K562 (cell line): ENCODE measurements around the gene KMT2A. TPM values are rescaled to one million over a fixed set of nuclear protein-coding genes. Genes with fewer than 3 reads are reported as not detected.

Experiments
- ATAC-seq: fragments of 200-7000 bp; cut with Tn5 transposase; 3 replicates; pipeline ENCODE4 v1.9.1; 2020; ENCODE audit warnings: moderate library complexity
- BruUV-seq: library from RNA; stranded (reverse); fragments of 400-500 nt; replicated peaks from 2 replicates; lab custom pipeline; 2021; lab: Mats Ljungman, UMichigan
- CTCF ChIA-PET: fragments of 300-600 bp; formaldehyde crosslinking; extraction: SDS; loops from one replicate; lab custom pipeline; 2021; ENCODE audit warnings: low intra/inter-chr PET ratio; lab: Yijun Ruan, JAX
- POLR2A ChIA-PET: fragments of 300-600, 350-650 bp; sonication (Branson Sonifier 250); formaldehyde crosslinking; extraction: SDS; loops from one replicate; lab custom pipeline; 2021; ENCODE audit warnings: antibody characterized with exemption, inconsistent platforms; lab: Yijun Ruan, JAX
- DNase-seq, 4 experiments: peaks; one replicate each; pipeline versions ENCODE4 v3.0.0 to v3.0.0-alpha.2; 2011 to 2018; ENCODE audit warnings: low spot score in 3 of 4, mixed read lengths in 3 of 4; ENCODE audit errors: extremely low read depth in 1 of 4
- FAIRE-seq: peaks from 2 replicates; lab custom pipeline; 2011; peaks lifted over from hg19 to GRCh38; lab: Jason Lieb, UNC
- H2AFZ ChIP-seq: 2 replicates; pipeline ENCODE4 v1.6.0; 2011; ENCODE audit warnings: low read depth, low read length, control low read depth, inconsistent platforms
- H3K27ac ChIP-seq: fragments of 200-600 bp; 3 replicates; pipeline ENCODE4 v1.8.0; 2011; ENCODE audit warnings: low read depth, mild to moderate bottlenecking, control low read depth, inconsistent platforms, low read length, moderate library complexity, mixed read lengths; ENCODE audit errors: extremely low read depth
- H3K27me3 ChIP-seq, 2 experiments: fragments of 300-600 bp in 1 of 2; 2 replicates in 1 of 2; 3 replicates in 1 of 2; pipeline versions ENCODE4 v1.6.0 to v1.8.0; 2011; ENCODE audit warnings: inconsistent platforms in 2 of 2, low read length in 2 of 2, mild to moderate bottlenecking in 1 of 2, mixed read lengths in 1 of 2, moderate library complexity in 1 of 2; ENCODE audit not compliant: control insufficient read depth in 2 of 2, insufficient read depth in 2 of 2
- H3K36me3 ChIP-seq: fragments of 300-600 bp; 3 replicates; pipeline ENCODE4 v1.8.0; 2011; ENCODE audit warnings: mild to moderate bottlenecking, low read length, inconsistent platforms; ENCODE audit not compliant: control insufficient read depth, insufficient read depth
- H3K4me1 ChIP-seq, 2 experiments: fragments of 200-600 bp in 1 of 2; replicated peaks in 1 of 2; 2 replicates in 1 of 2; 3 replicates in 1 of 2; pipeline versions ENCODE4 v1.5.1 to v1.8.0; 2011; ENCODE audit warnings: inconsistent platforms in 2 of 2, low read length in 2 of 2, mild to moderate bottlenecking in 1 of 2, mixed read lengths in 1 of 2, moderate library complexity in 1 of 2; ENCODE audit not compliant: control insufficient read depth in 2 of 2, insufficient read depth in 2 of 2
- H3K4me2 ChIP-seq: 2 replicates; pipeline ENCODE4 v1.6.1; 2011; ENCODE audit warnings: low read length, control low read depth, inconsistent platforms, mixed read lengths; ENCODE audit not compliant: insufficient read depth
- H3K4me3 ChIP-seq: fragments of 200-600 bp; sonication (generic), shearing (Covaris generic); 2 replicates; pipeline ENCODE4 v1.5.1; 2016; ENCODE audit warnings: control low read depth, inconsistent platforms
- H3K79me2 ChIP-seq: fragments of 200-600 bp; 3 replicates; pipeline ENCODE4 v1.8.0; 2011; ENCODE audit warnings: low read length, inconsistent platforms; ENCODE audit not compliant: control insufficient read depth, insufficient read depth
- H3K9ac ChIP-seq, 2 experiments: 2 replicates each; pipeline versions ENCODE4 v1.6.0 to v1.6.1; 2011; ENCODE audit warnings: low read depth in 2 of 2, low read length in 2 of 2, control low read depth in 1 of 2, inconsistent platforms in 1 of 2, mild to moderate bottlenecking in 1 of 2, mixed read lengths in 1 of 2; ENCODE audit not compliant: insufficient read depth in 1 of 2
- H3K9me1 ChIP-seq: one replicate; pipeline ENCODE4 v1.6.0; 2011; ENCODE audit warnings: inconsistent platforms, mild to moderate bottlenecking, low read length, moderate library complexity; ENCODE audit not compliant: control insufficient read depth, insufficient read depth
- H3K9me3 ChIP-seq: replicated peaks from 2 replicates; pipeline ENCODE4 v1.5.1; 2011; ENCODE audit warnings: low read depth, low read length, inconsistent platforms; ENCODE audit not compliant: control insufficient read depth, insufficient read depth
- H4K20me1 ChIP-seq: replicated peaks from 2 replicates; pipeline ENCODE4 v1.6.1; 2011; ENCODE audit warnings: low read length, inconsistent platforms, mixed read lengths; ENCODE audit not compliant: control insufficient read depth, insufficient read depth
- EP300 ChIP-seq: IDR thresholded peaks from 2 replicates; pipeline ENCODE4 v1.6.1; 2012; ENCODE audit warnings: low read length, improper control_type of control experiment
- GTF2F1 ChIP-seq: IDR thresholded peaks from 2 replicates; pipeline ENCODE4 v1.6.1; 2011; ENCODE audit warnings: low read depth, low read length, improper control_type of control experiment
- NONO ChIP-seq, 2 experiments: fragments of 200-400 bp in 1 of 2; fragments of 450-650 bp in 1 of 2; formaldehyde crosslinking in 1 of 2; IDR thresholded peaks; 2 replicates each; pipeline ENCODE4 v1.6.1; 2017; ENCODE audit warnings: low read depth in 2 of 2, mild to moderate bottlenecking in 2 of 2, moderate library complexity in 2 of 2, low read length in 1 of 2
- SIN3A ChIP-seq, 2 experiments: fragments of 150-350 bp in 1 of 2; IDR thresholded peaks; 2 replicates each; pipeline ENCODE4 v1.6.1; 2011 to 2016; ENCODE audit warnings: borderline replicate concordance in 2 of 2, low read depth in 2 of 2, low read length in 2 of 2, mild to moderate bottlenecking in 2 of 2, moderate library complexity in 2 of 2; ENCODE audit not compliant: control insufficient read depth in 1 of 2
- ZNF668 ChIP-seq: fragments of 250-450 bp; sonication (Bioruptor Pico); IDR thresholded peaks from 2 replicates; pipeline ENCODE4 v1.8.0; 2022; ENCODE audit warnings: mild to moderate bottlenecking, inconsistent platforms
- WGBS: fragments of 100-300 bp; shearing (Covaris generic); methylation state at CpG from one replicate; pipeline ENCODE4 v1.1.6; 2016; ENCODE audit warnings: low coverage, mixed read lengths; ENCODE audit not compliant: insufficient coverage; ENCODE audit errors: missing lambda C conversion rate; 5-methylcytosine and 5-hydroxymethylcytosine counted together
- in situ Hi-C: fragments of 300-500 bp; cut with MboI; formaldehyde crosslinking; loops from 4 replicates; pipeline ENCODE4 v1.15.0; 2018; ENCODE audit warnings: inconsistent platforms, mixed read lengths
- intact Hi-C: fragments of 100-400 bp; cut with micrococcal nuclease; formaldehyde crosslinking; loops from 2 replicates; pipeline ENCODE4 v1.14.2; 2022
- polyA plus RNA-seq, 8 experiments: library from polyadenylated mRNA; depleted of rRNA in 4 of 8; stranded (reverse) in 5 of 8; unstranded in 3 of 8; fragments of >200 nt; fragmentation: Nextera tagmentation in 2 of 8; fragmentation: Illumina TruSeq in 1 of 8; extraction: Ambion mirVana in 2 of 8; extraction: Trizol in 1 of 8; gene quantifications; 2 replicates each; pipeline versions ENCODE4 v1.2.1 to v1.2.3, GENCODE V29; 2011 to 2014; ENCODE audit warnings: inconsistent platforms in 1 of 8, missing spikeins in 1 of 8
- total RNA-seq, 7 experiments: library from RNA; depleted of rRNA in 6 of 7; stranded (reverse); fragments of >200 nt in 6 of 7; fragmentation: Illumina TruSeq in 2 of 7; extraction: Trizol in 2 of 7; gene quantifications; 2 replicates each; pipeline versions ENCODE4 v1.2.1 to v1.2.3, GENCODE V29; 2011 to 2021; ENCODE audit warnings: low replicate concordance in 1 of 7
- TF ChIP-seq, protein P1 (sequence below), 3 experiments: IDR thresholded peaks in 2 of 3; conservative IDR thresholded peaks in 1 of 3; 2 replicates each; pipeline ENCODE4 v1.5.1; 2011 to 2012; ENCODE audit warnings: low read length in 3 of 3, mild to moderate bottlenecking in 3 of 3, control low read depth in 2 of 3, improper control_type of control experiment in 1 of 3, inconsistent platforms in 1 of 3, low read depth in 1 of 3, mixed read lengths in 1 of 3, moderate library complexity in 1 of 3; ENCODE audit not compliant: insufficient read depth in 2 of 3

The KMT2A gene
- total and polyA plus RNA-seq, 9 of the 15 experiments (the other 6 are each of a cell fraction or from before 2014, with no cell fraction given) = 9.6 to 59.9 (median 32.6) TPM

DNA sequence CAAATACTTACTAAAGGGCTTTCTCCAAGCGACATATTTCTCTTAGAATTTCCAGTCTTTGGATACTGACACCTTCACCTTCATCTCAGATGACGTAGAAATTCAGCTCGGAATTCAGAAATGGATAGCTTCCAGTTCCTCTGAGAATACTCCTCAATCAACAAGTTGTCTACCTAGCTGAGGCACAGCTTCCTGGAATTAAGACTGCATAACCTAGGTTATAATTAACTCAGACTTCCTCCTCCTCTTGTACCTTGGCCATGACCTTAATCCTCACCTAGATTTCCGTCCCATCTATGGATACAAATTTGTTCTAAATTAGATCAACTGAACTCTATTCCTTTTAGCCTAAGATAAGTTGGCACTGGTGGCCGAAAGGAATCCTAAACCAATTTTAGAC lies 17.5 kb upstream of the KMT2A start:
- ATAC-seq (no peak), FAIRE-seq (no peak), DNase-seq (no peak)
- Histone ChIP-seq H2AFZ (no peak overlapping the region; the same call in 1 of the 2 replicates), H3K27me3 (no peaks in the 10 kb centered on the region), H3K9me1 (no peaks in the 10 kb centered on the region), H3K4me2 (no peak overlapping the region), H3K79me2 (no peaks in the 10 kb centered on the region), H3K36me3 (no peaks in the 10 kb centered on the region), H3K4me3 (no peak overlapping the region), H3K4me1 (peaks cover 4 to 20% of the 10 kb centered on the region in 2 experiments; a peak in 3 of 5 replicates), H3K9ac (no peak overlapping the region), H3K27ac (no peak overlapping the region), H3K9me3 (no peaks in the 10 kb centered on the region), H4K20me1 (no peaks in the 10 kb centered on the region)
- in situ Hi-C loops (no loop called here), intact Hi-C loops (no loop called here)
- ChIA-PET POLR2A (interaction anchor here (1.1 to 1.5 kb wide), 3 partner anchors 8 to 16 kb away, joined by 3 to 4 read pairs (median 4); no protein-coding TSS in a partner anchor), CTCF (no interaction called here)
- TF ChIP-seq NONO (IDR thresholded peaks at IDR 0.05; ENCODE audit: low read depth in 2 of 2, low read length in 1 of 2) = no peak
- TF ChIP-seq SIN3A (IDR thresholded peaks at IDR 0.05; ENCODE audit: borderline replicate concordance in 2 of 2, control insufficient read depth in 1 of 2, low read depth in 2 of 2, low read length in 2 of 2) = no peak
- no peak for TF ChIP-seq EP300
- no peak for TF ChIP-seq ZNF668
- no peak for TF ChIP-seq GTF2F1
- no TSS peak for BruUV-seq
- whole genome bisulfite sequencing = 55% methylated on average over 5 of the region's 5 CpGs

DNA sequence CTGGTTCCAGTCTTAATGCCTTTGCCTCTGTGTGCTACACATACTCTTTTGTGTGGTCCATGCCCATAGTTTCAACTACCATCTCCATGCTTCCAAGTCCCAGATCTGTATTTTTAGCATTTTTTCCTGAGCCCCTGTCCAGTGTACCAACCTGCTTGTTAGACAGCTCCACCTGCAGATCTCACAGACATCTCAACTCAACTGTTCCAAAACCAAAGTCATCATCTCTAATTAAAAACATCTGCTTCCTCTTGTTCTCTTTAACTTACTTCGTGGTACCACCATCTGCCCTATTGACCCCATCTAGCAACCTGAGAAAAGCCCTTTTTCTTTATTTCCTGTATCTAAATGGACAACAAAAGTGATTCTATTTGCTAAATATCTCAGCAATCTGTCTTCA lies 8.6 kb upstream of the KMT2A start:
- no peak overlapping the region for H2AFZ ChIP-seq
- intact Hi-C loops (no loop called here), in situ Hi-C loops (no loop called here)
- H3K36me3 ChIP-seq = no peaks in the 10 kb centered on the region
- H3K9me3 ChIP-seq = no peaks in the 10 kb centered on the region
- peaks cover 0 to 4% of the 10 kb centered on the region in 2 experiments; a peak in 2 of 5 replicates for H3K4me1 ChIP-seq
- no peaks in the 10 kb centered on the region for H3K9me1 ChIP-seq
- FAIRE-seq = no peak
- no peak overlapping the region for H3K4me2 ChIP-seq
- peak; percentile 16; the same call in 1 of the 3 replicates for ATAC-seq
- no peak overlapping the region for H3K4me3 ChIP-seq
- no TSS peak for BruUV-seq
- H3K27ac ChIP-seq = no peak overlapping the region
- no peaks in the 10 kb centered on the region for H3K79me2 ChIP-seq
- no peak overlapping the region for H3K9ac ChIP-seq
- no peak for DNase-seq
- POLR2A ChIA-PET = interaction anchor here (0.5 to 1.3 kb wide), 3 partner anchors 9 to 101 kb away, joined by 3 to 6 read pairs (median 4); no protein-coding TSS in a partner anchor
- no peaks in the 10 kb centered on the region for H3K27me3 ChIP-seq
- CTCF ChIA-PET = no interaction called here
- no peaks in the 10 kb centered on the region for H4K20me1 ChIP-seq
- 0% methylated on average over 1 of the region's 1 CpG for WGBS
- TF ChIP-seq, protein P1, sequence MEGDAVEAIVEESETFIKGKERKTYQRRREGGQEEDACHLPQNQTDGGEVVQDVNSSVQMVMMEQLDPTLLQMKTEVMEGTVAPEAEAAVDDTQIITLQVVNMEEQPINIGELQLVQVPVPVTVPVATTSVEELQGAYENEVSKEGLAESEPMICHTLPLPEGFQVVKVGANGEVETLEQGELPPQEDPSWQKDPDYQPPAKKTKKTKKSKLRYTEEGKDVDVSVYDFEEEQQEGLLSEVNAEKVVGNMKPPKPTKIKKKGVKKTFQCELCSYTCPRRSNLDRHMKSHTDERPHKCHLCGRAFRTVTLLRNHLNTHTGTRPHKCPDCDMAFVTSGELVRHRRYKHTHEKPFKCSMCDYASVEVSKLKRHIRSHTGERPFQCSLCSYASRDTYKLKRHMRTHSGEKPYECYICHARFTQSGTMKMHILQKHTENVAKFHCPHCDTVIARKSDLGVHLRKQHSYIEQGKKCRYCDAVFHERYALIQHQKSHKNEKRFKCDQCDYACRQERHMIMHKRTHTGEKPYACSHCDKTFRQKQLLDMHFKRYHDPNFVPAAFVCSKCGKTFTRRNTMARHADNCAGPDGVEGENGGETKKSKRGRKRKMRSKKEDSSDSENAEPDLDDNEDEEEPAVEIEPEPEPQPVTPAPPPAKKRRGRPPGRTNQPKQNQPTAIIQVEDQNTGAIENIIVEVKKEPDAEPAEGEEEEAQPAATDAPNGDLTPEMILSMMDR (IDR thresholded peaks at IDR 0.05 in 2 of 3, conservative IDR thresholded peaks at IDR 0.05 in 1 of 3; ENCODE audit: insufficient read depth in 2 of 3, low read depth in 1 of 3, low read length in 3 of 3) = 0 out of 6 replicates have a peak, but pooled peaks of 1 of the 3 experiments have one; percentile 14
